NCI-H82 treated with DMSO at 0.1 percent for 48 hours (cell line): Measurements from ENCODE around the gene SMYD3.

Experiments used
- DNase-seq: peaks from one replicate; lab custom pipeline; 2025; ENCODE audit not compliant: unreplicated experiment; lab: John Stamatoyannopoulos, UW

The SMYD3 gene

GRCh38 chr1:246283771-246284410 lies 223.2 kb downstream of the SMYD3 start:
- no peak for DNase-seq

DNA sequence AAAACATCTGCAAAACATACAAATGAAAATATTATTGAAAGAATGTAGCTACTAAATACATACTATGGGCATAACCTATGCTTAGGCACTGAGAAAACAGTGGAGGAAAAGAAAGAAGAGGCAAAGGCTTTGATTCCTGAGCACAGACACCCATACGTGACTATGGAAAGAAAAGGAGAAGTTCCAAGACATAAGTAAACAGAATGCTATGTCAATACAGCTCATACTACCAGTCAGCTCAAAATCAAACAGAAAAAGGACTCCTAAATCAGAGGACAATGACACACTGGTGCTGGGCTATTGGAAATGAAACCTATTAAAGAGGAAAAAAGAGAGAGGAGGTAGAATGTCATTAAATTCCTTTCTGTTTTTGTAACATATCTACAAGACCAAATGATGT lies 225.4 kb downstream of the SMYD3 start:
- no peak for DNase-seq

- DNase-seq: no peak
Observed at GRCh38 chr1:246281195-246281594, 225.9 kb downstream of the SMYD3 start.

DNA sequence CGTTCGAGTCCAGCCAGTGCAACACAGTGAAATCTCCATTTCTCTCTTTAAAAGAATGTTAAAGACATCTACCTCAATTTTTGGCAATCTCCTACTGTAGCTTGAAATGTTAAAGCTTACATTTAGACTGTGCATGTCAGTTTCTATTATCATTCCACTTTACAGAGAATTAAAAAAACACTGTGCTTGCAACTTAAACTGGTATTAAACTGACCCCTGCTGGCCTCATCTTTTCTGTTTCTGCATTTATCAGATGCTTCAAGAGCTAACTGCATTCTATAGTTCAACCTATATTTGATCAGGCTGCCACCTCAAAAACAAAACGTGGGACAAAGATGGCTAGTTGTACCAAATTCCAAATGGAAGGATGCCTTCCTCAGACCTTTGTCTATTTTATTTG lies 226.5 kb downstream of the SMYD3 start:
- no peak for DNase-seq

GRCh38 chr1:246279402-246279801 lies 227.7 kb downstream of the SMYD3 start:
- no peak for DNase-seq

DNA sequence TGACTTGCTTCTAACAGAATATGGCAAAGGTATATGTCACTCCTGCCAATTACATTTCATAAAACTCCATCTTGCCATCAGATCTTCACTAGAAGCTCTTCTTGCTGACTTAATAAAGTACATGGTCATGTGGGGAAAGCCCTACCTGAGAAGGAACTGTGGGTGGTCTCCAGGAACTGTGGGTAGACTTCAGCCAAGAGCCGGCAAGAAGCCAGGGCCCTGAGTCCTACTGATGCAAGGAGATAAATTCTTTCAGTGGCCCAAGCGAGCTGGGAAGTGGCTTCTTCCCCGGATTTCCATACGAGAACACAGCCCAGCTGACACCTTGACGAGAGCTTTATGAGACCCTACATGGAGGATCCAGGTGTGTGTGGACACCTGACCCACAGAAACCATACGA lies 228.7 kb downstream of the SMYD3 start:
- no peak for DNase-seq

DNA sequence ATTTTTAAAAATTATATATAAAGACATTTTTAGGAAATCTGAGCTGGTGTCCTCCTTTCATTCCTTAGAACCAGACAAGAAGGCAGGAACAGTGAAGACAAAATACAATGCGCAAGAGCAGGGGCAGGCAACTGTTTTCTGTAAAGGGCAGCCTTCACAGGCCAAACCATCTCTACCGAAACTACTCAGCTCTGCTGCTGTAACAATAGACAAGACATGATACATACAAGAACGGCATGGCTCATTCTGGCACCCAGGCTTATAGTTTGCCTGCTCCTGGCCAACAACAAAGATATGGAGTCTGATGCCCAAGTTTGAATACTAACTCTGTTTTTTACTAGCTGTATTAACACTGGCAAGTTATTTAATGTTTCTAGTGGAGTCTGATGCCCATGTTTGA lies 232.0 kb downstream of the SMYD3 start:
- no peak for DNase-seq

DNA sequence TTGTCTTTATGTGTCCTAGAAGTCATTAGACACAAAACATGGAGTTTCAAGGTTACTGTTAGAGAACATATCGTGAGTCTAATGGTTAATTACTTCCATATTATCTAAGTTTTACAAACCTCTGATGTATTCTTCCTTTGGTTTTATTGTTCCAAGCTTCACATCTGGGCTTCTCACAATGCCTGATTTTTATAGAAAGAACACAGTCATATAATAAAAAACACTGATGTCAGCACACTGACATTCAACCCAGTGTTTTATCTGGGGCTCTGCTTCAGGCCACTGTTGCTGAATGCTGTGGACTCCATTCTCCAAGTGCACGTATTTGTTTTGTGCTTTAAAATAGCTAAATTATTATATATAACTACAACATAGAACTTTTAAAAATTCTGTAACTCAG lies 232.9 kb downstream of the SMYD3 start:
- DNase-seq: no peak

DNA sequence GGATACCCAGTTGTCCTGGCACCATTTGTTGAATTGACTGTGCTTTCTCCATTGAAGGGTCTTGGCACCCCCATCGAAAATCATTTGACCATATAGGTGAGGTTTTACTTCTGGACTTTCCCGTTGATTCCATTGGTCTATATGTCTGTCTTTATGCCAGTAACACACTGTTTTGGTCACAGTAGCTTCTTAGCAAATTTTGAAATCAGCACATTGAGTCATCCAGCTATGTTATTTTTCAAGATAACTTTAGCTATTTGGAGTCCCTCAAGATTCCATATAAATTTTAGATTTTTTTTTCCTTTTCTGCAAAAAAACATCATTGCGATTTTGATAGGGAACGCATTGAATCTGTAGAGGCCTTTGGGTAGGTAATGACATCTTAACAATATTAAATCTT lies 235.6 kb downstream of the SMYD3 start:
- DNase-seq: no peak

DNA sequence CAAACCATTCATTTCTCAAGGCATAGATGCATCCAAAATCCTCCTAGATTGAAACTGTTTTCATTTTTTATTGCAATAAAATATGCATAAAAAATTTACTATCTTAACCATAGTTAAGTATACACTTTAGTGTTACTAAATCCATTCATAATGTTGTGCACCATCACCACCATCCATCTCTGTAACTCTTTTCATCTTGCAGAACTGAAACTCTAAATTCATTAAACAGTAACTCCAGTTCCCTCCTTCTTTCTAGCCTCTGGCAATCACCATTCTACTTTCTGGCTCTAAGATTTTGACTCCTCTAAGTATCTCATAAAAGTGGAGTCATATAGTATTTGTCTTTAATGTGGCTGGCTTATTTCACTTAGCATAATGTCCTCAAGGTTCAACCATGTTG lies 236.8 kb downstream of the SMYD3 start:
- no peak for DNase-seq

- no peak for DNase-seq
Observed at GRCh38 chr1:246269466-246269865, 237.6 kb downstream of the SMYD3 start.

- no peak for DNase-seq
Observed at GRCh38 chr1:246267896-246268295, 239.2 kb downstream of the SMYD3 start.

GRCh38 chr1:246267426-246267825 lies 239.7 kb downstream of the SMYD3 start:
- no peak for DNase-seq

- DNase-seq: no peak
Observed at GRCh38 chr1:246265481-246265880, 241.6 kb downstream of the SMYD3 start.

GRCh38 chr1:246262281-246262680 lies 244.8 kb downstream of the SMYD3 start:
- no peak for DNase-seq

DNA sequence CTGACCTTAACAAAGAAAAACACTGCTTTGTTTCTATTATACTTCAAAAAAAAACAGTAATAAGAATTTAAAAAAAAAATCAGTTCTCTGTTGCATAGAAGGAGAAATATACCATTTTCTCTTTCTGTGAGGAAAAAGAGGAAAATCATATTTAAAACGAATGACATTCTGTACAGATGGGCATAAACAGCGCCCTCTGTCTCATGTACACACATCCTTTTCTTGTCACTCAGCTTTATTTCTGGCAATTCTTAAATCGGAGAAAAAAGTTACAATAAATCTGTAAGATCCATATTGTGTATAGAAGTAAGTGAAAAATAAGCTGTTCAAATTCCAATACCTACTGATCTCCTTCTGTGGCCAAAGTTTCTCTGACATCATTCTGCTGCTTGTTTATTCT lies 245.4 kb downstream of the SMYD3 start:
- DNase-seq: no peak

DNA sequence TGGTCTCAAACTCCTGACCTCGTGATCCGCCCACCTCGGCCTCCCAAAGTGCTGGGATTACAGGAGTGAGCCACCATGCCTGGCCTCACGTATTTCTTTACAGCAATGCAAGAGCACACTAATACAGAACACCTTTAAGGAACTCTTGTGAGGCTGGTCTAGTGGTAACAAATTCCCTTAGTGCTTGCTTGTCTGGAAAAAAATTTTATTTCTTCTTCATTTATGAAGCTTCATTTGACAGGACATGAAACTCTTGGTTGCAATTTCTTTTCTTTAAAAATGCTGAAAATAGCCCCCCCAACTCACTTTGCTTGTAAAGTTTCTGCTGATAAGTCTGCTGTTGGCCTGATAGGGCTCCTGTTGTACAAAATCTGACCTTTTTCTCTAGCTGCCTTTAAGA lies 248.8 kb downstream of the SMYD3 start:
- no peak for DNase-seq

DNA sequence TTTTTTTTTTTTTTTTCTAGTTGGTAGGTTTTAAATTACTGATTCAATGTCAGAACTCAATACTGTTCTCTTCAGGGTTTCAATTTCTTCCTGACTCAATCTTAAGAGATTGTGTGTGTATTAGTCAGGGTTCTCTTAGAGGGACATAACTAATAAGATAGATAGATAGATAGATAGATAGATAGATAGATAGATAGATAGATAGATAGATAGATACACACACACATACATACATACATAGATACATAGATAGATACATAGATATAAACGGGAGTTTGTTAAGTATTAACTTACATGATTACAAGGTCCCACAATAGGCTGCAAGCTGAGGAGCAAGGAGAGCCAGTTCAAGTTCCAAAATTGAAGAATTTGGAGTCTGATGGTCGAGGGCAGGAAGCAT lies 251.3 kb downstream of the SMYD3 start:
- no peak for DNase-seq

DNA sequence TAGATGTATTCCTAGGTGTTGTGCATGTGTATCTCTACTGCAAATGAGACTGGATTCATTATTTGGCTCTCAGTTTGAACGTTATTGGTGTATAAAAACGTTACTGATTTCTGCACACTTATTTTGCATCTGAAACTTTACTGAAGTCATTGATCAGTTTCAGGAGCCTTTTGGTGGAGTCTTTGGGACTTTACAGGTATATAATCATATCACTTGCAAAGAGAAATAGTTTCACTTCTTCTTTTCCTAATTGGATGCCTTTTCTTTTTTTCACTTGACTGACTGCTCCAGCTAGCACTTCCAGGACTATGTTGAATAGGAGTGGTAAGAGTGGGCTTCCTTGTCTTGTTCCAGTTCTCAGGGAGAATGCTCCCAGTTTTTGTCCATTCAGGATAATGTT lies 252.2 kb downstream of the SMYD3 start:
- DNase-seq: no peak

GRCh38 chr1:246246430-246246829 lies 260.6 kb downstream of the SMYD3 start:
- DNase-seq: no peak

DNA sequence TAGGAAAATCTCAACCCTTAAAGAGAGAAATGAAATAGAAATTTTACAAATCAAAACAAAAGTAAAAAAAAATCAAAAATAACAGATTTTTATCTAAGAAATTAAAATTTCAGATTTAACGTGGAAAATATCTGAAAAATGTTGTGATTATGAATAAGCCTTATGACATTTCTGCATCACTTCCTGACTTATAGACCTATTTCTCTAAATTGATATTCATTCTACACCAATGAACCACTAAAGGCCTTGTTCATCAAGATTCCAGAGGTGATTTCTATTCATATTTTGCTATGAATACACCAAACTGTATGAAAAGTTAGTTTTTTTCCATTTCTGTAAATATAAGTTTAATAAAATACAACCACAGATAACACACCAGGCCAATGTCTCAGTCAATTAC lies 261.5 kb downstream of the SMYD3 start:
- no peak for DNase-seq

DNA sequence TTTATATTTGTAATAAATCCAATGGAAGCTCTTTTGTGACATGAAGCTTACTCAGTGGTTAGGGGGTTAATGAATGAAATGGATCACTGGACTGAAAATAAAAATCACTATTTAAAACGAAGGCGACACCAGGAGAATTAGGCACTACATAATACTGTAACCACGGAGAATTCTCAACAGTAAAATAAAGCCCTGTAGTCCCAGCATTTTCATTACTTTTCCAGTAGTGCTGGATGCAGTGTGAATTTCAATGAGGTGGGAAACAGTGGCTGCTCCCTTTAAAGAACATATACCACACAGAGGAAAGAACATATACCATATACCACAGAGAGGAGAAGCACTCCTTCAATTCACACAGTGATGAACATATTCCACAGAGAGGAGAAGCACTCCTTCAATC lies 275.0 kb downstream of the SMYD3 start:
- DNase-seq: no peak

GRCh38 chr1:246226041-246226440 lies 281.0 kb downstream of the SMYD3 start:
- DNase-seq: no peak
